Activated naive CD4-positive, alpha-beta T cell treated with anti-CD3 and anti-CD28 coated beads, Interleukin-2, amount 50 U/mL, for 72 hours (primary cell): ENCODE data around the gene CORO2B. TPM values are rescaled to one million over a fixed set of nuclear protein-coding genes. Genes with fewer than 3 reads are reported as not detected.

Source experiments
- total RNA-seq, 2 donors: library from RNA; stranded (reverse); gene quantifications; one replicate each; pipeline ENCODE4 v1.2.3, GENCODE V29; 2022

Gene CORO2B
- total RNA-seq, 2 donors from 2014 or later, result 0.07 TPM; not detected in 1

Other genes with a start within 250 kb of the CORO2B start
- 1 to 10 TPM in 1 of 2 donors, under 1 TPM in 1; 0.27 to 1.8 TPM for gene ITGA11, start 146.8 kb upstream of the CORO2B start, total RNA-seq
- 100 to 1,000 TPM; 136 to 237 TPM for gene ANP32A, start 241.9 kb downstream of the CORO2B start, total RNA-seq